UCSD-AML1 (cell line): Measurements from ENCODE around the gene SDC4.
A peak's percentile ranks its signal among the peaks of the same experiment; 100 is the strongest.

Experiments
- DNase-seq: peaks from one replicate; lab custom pipeline; 2025; ENCODE audit not compliant: unreplicated experiment; lab: John Stamatoyannopoulos, UW

The SDC4 gene

GRCh38 chr20:45347936-45348778, at the start of gene SDC4:
Gene SDC4 (minus strand): TSS chr20:45348424. CDS start chr20:45348384, 40 bp downstream.
- DNase-seq: peak; percentile 58

GRCh38 chr20:45395114-45395415, 46.8 kb upstream of the SDC4 start:
- DNase-seq: no peak

GRCh38 chr20:45394221-45395113, 46.2 kb upstream of the SDC4 start:
- no peak for DNase-seq

GRCh38 chr20:45392733-45393132, 44.5 kb upstream of the SDC4 start:
- DNase-seq: no peak

- DNase-seq: no peak
Measured at GRCh38 chr20:45391559-45391958, 43.3 kb upstream of the SDC4 start.

- no peak for DNase-seq
Measured at GRCh38 chr20:45390931-45391330, 42.7 kb upstream of the SDC4 start.

- DNase-seq: no peak
Measured at GRCh38 chr20:45387274-45387673, 39.0 kb upstream of the SDC4 start.

GRCh38 chr20:45378191-45378590, 30.0 kb upstream of the SDC4 start, which contains the start of gene TP53TG5:
Gene TP53TG5 (minus strand): TSS chr20:45378325. CDS start chr20:45378236, 89 bp downstream.
- no peak for DNase-seq

- no peak for DNase-seq
Measured at GRCh38 chr20:45377269-45377668, 29.0 kb upstream of the SDC4 start.

- no peak for DNase-seq
Measured at GRCh38 chr20:45374966-45375365, 26.7 kb upstream of the SDC4 start.

GRCh38 chr20:45374101-45374467, 25.9 kb upstream of the SDC4 start:
- no peak for DNase-seq

- DNase-seq: peak; percentile 83
Measured at GRCh38 chr20:45373353-45374100, 25.3 kb upstream of the SDC4 start.

GRCh38 chr20:45372646-45373352, 24.6 kb upstream of the SDC4 start:
- DNase-seq: no peak

- no peak for DNase-seq
Measured at GRCh38 chr20:45372241-45372640, 24.0 kb upstream of the SDC4 start.

GRCh38 chr20:45370571-45371160, 22.4 kb upstream of the SDC4 start:
- no peak for DNase-seq

- DNase-seq: no peak
Measured at GRCh38 chr20:45368221-45368980, 20.2 kb upstream of the SDC4 start.

GRCh38 chr20:45367126-45367525, 18.9 kb upstream of the SDC4 start:
- DNase-seq: no peak

- DNase-seq: no peak
Measured at GRCh38 chr20:45366631-45367030, 18.4 kb upstream of the SDC4 start.

GRCh38 chr20:45366192-45366591, 18.0 kb upstream of the SDC4 start:
- DNase-seq: no peak
